CD4-positive, alpha-beta T cell (primary cell): ENCODE measurements around the gene KLLN. TPM values are rescaled to one million over a fixed set of nuclear protein-coding genes. Genes with fewer than 3 reads are reported as not detected.

ENCODE experiments used
- ATAC-seq: fragments of 200-7000 bp; cut with Tn5 transposase; one replicate; pipeline ENCODE4 v1.10.0; 2022; ENCODE audit warnings: mild to moderate bottlenecking; ENCODE audit not compliant: poor library complexity
- CTCF ChIA-PET: fragments of 350-600 bp; sonication (Branson Sonifier 250); formaldehyde crosslinking; loops from one replicate; lab custom pipeline; 2021; ENCODE audit warnings: antibody characterized with exemption, inconsistent platforms; lab: Charles Lee
- POLR2A ChIA-PET: fragments of 350-600 bp; sonication (Branson Sonifier 250); formaldehyde crosslinking; loops from one replicate; lab custom pipeline; 2021; ENCODE audit warnings: antibody characterized with exemption, inconsistent platforms; lab: Charles Lee
- DNase-seq, 14 experiments: peaks; one replicate each; pipeline ENCODE4 v3.0.0-alpha.2; 2013 to 2020; ENCODE audit warnings: mixed read lengths in 2 of 14
- H3K27ac ChIP-seq, 2 donors: one replicate each; pipeline versions ENCODE4 v1.5.1 to v1.7.0; 2013; ENCODE audit warnings: low read length in 2 of 2, low read depth in 1 of 2, mild to moderate bottlenecking in 1 of 2
- H3K27me3 ChIP-seq, 2 experiments: 1 replicate in 1 of 2; 2 replicates in 1 of 2; pipeline versions ENCODE4 v1.6.1 to v1.7.0; 2013; ENCODE audit warnings: low read length in 2 of 2, control low read depth in 1 of 2, mild to moderate bottlenecking in 1 of 2, moderate library complexity in 1 of 2; ENCODE audit not compliant: insufficient read depth in 2 of 2, control insufficient read depth in 1 of 2
- H3K36me3 ChIP-seq: one replicate; pipeline ENCODE4 v1.6.1; 2013; ENCODE audit warnings: low read length, control low read depth; ENCODE audit not compliant: insufficient read depth
- H3K4me1 ChIP-seq: one replicate; pipeline ENCODE4 v1.6.1; 2013; ENCODE audit warnings: low read length, control low read depth; ENCODE audit not compliant: insufficient read depth
- H3K4me3 ChIP-seq: one replicate; pipeline ENCODE4 v1.5.1; 2013; ENCODE audit warnings: mild to moderate bottlenecking, low read length, moderate library complexity
- H3K9me3 ChIP-seq, 2 experiments: 1 replicate in 1 of 2; 2 replicates in 1 of 2; pipeline versions ENCODE4 v1.6.1 to v1.7.0; 2013; ENCODE audit warnings: low read length in 2 of 2, mild to moderate bottlenecking in 2 of 2, control low read depth in 1 of 2, moderate library complexity in 1 of 2; ENCODE audit not compliant: control insufficient read depth in 1 of 2, insufficient read depth in 1 of 2
- H3K27ac Mint-ChIP-seq: one replicate; pipeline ENCODE4 v1.8.0; 2020; ENCODE audit warnings: mixed read lengths
- H3K27me3 Mint-ChIP-seq: one replicate; pipeline ENCODE4 v1.8.0; 2021; ENCODE audit warnings: mixed read lengths
- H3K36me3 Mint-ChIP-seq: one replicate; pipeline ENCODE4 v1.8.0; 2021; ENCODE audit warnings: low read depth, mixed read lengths
- H3K4me1 Mint-ChIP-seq: one replicate; pipeline ENCODE4 v1.8.0; 2021; ENCODE audit warnings: low read depth, mixed read lengths
- H3K4me3 Mint-ChIP-seq: one replicate; pipeline ENCODE4 v1.8.0; 2020; ENCODE audit warnings: mild to moderate bottlenecking, mixed read lengths
- H3K9me3 Mint-ChIP-seq: one replicate; pipeline ENCODE4 v1.8.0; 2020; ENCODE audit warnings: mixed read lengths
- intact Hi-C, 2 experiments: fragments of 100-400 bp; cut with DNase I in 1 of 2; cut with micrococcal nuclease in 1 of 2; formaldehyde crosslinking; loops; one replicate each; pipeline versions ENCODE4 v1.15.1 to v1.9.0; 2023 to 2025; cut with DNase I, micrococcal nuclease
- total RNA-seq, 174 experiments: library from RNA in 2 of 174; stranded (reverse) in 2 of 174; gene quantifications; one replicate each; pipeline ENCODE4 v1.2.3 and lab custom pipeline; 2021 to 2026
- TF ChIP-seq, protein P1 (sequence below): fragments of 200-600 bp; IDR thresholded peaks from one replicate; pipeline ENCODE4 v1.8.0; 2022; ENCODE audit warnings: antibody characterized with exemption, mild to moderate bottlenecking

The KLLN gene
- total RNA-seq, 2 experiments from 2014 or later = 0.33 to 0.36 TPM

DNA sequence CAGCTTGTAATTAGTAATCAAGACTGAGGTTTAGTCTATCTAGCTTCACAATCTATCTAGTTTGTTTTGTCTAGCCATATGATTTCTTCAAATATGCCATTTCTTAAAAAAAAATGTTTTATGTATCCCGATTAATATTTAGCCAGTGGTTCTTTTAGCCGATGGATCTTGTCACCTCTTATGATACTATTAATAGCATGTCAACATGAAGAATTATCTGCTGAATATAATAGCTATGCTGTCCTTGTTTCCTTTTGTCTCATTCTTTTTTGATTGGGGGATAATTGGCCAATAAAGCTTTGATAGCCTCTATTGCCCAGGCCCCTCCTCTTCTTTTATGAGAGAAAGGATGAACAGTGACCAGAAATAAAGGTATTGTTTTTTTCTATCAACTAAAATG lies 32.9 kb upstream of the KLLN start:
- H3K9me3 ChIP-seq = peaks cover 0 to 9% of the 10 kb centered on the region in 2 experiments
- H3K4me1 Mint-ChIP-seq = peaks cover 72% of the 10 kb centered on the region
- DNase-seq = no peak
- ATAC-seq = no peak
- no peak overlapping the region for H3K4me3 ChIP-seq
- peaks cover 94% of the 10 kb centered on the region for H3K36me3 Mint-ChIP-seq
- intact Hi-C loops = no loop called here
- H3K27me3 ChIP-seq = no peaks in the 10 kb centered on the region
- H3K27ac Mint-ChIP-seq = peak overlapping the region; percentile 74
- H3K36me3 ChIP-seq = peaks cover 10% of the 10 kb centered on the region
- TF ChIP-seq, protein P1, sequence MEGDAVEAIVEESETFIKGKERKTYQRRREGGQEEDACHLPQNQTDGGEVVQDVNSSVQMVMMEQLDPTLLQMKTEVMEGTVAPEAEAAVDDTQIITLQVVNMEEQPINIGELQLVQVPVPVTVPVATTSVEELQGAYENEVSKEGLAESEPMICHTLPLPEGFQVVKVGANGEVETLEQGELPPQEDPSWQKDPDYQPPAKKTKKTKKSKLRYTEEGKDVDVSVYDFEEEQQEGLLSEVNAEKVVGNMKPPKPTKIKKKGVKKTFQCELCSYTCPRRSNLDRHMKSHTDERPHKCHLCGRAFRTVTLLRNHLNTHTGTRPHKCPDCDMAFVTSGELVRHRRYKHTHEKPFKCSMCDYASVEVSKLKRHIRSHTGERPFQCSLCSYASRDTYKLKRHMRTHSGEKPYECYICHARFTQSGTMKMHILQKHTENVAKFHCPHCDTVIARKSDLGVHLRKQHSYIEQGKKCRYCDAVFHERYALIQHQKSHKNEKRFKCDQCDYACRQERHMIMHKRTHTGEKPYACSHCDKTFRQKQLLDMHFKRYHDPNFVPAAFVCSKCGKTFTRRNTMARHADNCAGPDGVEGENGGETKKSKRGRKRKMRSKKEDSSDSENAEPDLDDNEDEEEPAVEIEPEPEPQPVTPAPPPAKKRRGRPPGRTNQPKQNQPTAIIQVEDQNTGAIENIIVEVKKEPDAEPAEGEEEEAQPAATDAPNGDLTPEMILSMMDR = no peak
- POLR2A ChIA-PET = interaction anchor here (0.7 to 1.1 kb wide), 2 partner anchors 14 to 20 kb away, joined by 3 to 5 read pairs; no protein-coding TSS in a partner anchor
- H3K27ac ChIP-seq = no peak overlapping the region
- peaks cover 7% of the 10 kb centered on the region for H3K4me1 ChIP-seq
- no peak overlapping the region for H3K4me3 Mint-ChIP-seq
- peaks cover 2% of the 10 kb centered on the region for H3K9me3 Mint-ChIP-seq
- H3K27me3 Mint-ChIP-seq = no peaks in the 10 kb centered on the region
- CTCF ChIA-PET = no interaction called here

DNA sequence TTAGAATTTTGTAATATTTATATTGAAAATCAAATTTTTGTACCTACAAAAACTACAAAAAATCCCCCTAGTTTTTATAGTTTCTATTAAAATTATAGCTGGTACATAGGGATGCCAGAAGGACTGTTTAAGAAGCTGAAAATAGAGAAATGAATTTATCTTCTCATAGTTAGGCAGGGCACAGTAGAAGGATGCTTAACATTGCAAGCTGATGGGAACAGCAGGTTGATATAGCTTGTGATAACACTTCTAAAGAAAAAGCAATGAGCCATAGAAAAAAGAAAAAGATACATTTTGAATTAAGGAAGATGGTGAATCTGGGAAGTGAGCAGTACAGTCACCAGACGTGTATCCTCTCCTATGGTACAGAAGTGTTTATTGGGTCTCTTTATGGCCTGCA lies 32.1 kb upstream of the KLLN start:
- peaks cover 7% of the 10 kb centered on the region for H3K4me1 ChIP-seq
- no peak overlapping the region for H3K4me3 Mint-ChIP-seq
- no peaks in the 10 kb centered on the region for H3K27me3 ChIP-seq
- no peaks in the 10 kb centered on the region for H3K27me3 Mint-ChIP-seq
- H3K36me3 Mint-ChIP-seq = peaks cover 86% of the 10 kb centered on the region
- H3K4me1 Mint-ChIP-seq = peaks cover 71% of the 10 kb centered on the region
- DNase-seq (no peak), ATAC-seq (no peak)
- TF ChIP-seq, protein P1 = no peak
- POLR2A ChIA-PET = interaction anchor here (0.7 to 1.1 kb wide), 2 partner anchors 13 to 21 kb away, joined by 3 to 5 read pairs; no protein-coding TSS in a partner anchor
- H3K9me3 ChIP-seq = peaks cover 0 to 9% of the 10 kb centered on the region in 2 experiments
- no peak overlapping the region for H3K27ac ChIP-seq
- peaks cover 10% of the 10 kb centered on the region for H3K36me3 ChIP-seq
- no peak overlapping the region for H3K4me3 ChIP-seq
- intact Hi-C loops = no loop called here
- CTCF ChIA-PET = no interaction called here
- peak overlapping the region; percentile 74 for H3K27ac Mint-ChIP-seq
- peaks cover 2% of the 10 kb centered on the region for H3K9me3 Mint-ChIP-seq

DNA sequence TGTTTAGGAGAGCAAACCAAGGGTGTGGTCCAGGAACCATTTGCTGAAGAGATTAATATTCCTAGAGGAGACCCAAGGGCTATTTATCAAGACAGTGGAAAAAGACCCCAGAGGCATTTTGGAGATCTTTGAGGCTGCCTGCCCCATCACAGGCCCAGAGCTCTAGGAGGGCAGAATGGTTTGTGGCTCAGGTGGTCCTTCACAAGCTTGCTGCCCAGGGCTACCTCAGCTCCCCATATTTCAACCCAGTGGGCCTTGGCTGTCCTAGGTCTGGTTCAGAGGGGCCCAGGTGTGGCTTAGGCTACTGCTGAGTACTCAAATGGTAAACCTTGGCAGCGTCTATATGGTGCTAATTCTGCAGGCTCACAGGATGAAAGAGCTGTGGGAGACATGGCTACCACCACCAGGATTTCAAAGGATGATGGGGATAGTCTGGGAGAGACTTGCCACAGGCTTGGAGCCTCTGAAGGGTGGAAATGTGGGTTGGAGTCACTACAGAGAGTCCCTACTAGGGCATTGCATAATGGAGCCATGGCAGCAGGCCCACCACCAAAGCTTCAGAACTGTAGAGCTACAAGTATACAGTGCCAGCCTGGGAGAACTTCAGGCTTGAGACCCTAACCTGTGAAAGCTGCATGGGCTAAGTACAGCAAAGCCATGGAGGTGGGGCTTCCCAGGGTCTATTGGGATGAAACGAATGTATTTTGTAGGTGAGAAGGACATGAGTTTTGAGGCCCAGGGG lies 24.4 kb upstream of the KLLN start:
- H3K27ac Mint-ChIP-seq = no peak overlapping the region
- POLR2A ChIA-PET = no interaction called here
- H3K36me3 Mint-ChIP-seq = peaks cover 71% of the 10 kb centered on the region
- DNase-seq = no peak
- CTCF ChIA-PET = no interaction called here
- no peak overlapping the region for H3K27ac ChIP-seq
- intact Hi-C loops = no loop called here
- TF ChIP-seq, protein P1 = no peak
- H3K27me3 ChIP-seq = no peaks in the 10 kb centered on the region
- H3K27me3 Mint-ChIP-seq = no peaks in the 10 kb centered on the region
- no peak overlapping the region for H3K4me3 Mint-ChIP-seq
- H3K36me3 ChIP-seq = peaks cover 31% of the 10 kb centered on the region
- H3K9me3 ChIP-seq = peaks cover 0 to 14% of the 10 kb centered on the region in 2 experiments
- H3K4me1 Mint-ChIP-seq = peaks cover 65% of the 10 kb centered on the region
- H3K4me3 ChIP-seq = no peak overlapping the region
- H3K4me1 ChIP-seq = peaks cover 11% of the 10 kb centered on the region
- ATAC-seq = no peak
- peaks cover 2% of the 10 kb centered on the region for H3K9me3 Mint-ChIP-seq
